Stimulated activated CD4-positive, alpha-beta T cell treated with anti-CD3 and anti-CD28 coated beads, Interleukin-12 subunit alpha, Interleukin-12 subunit beta, amount 100 ng/mL, for 4 hours (primary cell): ENCODE data around the gene ENGASE.
"Not testable (repeated sequence)": the region's sequence is repeated elsewhere in the genome, so short reads cannot be mapped to it uniquely, and the experiment has no call there.

Source experiments
- DNase-seq: peaks from one replicate; pipeline ENCODE4 v3.0.0-alpha.2; 2020

The ENGASE gene

DNA sequence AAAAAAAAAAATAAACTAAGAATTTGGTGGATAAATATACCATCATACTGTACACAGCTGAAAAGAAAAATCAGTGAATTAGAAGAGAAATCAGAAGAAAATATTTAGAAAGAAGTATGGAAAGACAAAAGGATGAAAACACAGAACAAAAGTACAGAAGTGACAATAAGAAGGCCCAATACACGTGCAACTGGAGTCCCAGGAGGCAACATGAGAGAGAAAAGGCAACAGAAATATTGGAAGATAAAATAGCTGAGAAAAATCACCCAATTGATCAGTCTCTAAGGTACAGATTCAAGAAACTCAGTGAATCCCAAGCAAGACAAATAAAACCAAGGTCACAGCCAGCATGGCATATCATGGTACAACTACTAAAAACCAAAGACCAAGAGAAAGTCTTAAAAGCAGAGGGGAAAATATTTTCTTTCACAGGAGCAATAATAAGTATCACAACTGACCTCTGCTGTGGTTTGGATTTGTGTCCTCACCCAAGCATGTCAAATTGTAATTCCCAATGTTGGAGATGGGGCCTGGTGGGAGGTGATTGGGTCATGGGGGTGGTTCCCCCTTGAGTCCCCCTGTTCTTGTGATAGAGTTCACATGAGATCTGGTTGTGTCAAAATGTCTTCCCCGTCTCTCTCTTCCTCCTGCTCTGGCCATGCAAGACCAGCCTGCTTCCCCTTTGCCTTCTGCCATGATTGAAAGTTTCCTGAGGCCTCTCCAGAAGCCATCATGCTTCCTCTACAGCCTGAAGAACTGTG is 20.2 kb upstream of the ENGASE start:
- no peak for DNase-seq

DNA sequence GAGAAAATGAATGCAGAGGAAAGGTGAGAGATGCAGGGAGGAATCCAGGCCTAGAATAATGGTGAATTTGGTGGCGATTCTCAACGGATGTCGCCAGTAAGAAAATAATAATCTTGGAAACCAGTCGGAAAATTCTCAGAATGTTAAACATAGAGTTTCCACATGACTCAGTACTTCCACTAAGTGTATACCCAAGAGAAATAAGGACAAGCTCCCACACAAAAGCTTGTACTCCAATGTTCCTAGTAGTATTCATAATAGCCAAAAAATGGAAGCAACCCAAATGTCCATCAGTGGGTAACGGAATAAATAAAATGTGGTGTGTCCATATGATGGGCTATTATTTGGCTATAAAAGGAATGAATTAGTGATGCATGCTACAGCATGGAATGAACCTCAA is 19.4 kb upstream of the ENGASE start:
- no peak for DNase-seq

DNA sequence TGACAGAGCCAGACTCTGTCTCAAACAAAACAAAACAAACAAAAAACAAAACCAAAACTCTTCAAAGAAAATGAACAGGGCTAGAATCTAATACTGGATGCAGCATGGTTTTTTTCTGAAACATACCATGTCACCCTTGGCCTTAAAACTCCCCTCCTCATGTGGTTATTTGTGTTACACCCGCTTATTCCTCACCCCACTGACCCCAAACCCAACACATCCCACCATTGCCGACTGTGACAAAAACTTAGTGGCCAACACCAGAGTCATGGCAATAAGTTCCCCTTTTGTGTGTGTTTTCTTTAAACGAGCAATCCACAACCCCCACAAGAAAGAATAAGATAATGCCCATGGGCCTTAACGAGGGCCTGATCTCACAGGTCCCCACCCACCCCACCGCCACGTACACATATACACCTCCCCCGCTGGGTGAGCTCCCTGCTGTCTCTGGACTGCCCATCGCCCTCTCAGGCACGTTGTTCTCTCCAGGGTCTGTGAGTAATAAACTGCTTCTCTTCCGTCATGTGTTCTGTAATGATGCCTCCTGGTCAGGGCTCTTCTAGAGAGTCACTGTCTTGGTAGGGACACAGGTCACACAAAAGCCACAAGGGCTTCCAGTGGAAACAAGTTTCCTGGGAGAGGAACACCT is 16.8 kb upstream of the ENGASE start:
- DNase-seq = no peak

DNA sequence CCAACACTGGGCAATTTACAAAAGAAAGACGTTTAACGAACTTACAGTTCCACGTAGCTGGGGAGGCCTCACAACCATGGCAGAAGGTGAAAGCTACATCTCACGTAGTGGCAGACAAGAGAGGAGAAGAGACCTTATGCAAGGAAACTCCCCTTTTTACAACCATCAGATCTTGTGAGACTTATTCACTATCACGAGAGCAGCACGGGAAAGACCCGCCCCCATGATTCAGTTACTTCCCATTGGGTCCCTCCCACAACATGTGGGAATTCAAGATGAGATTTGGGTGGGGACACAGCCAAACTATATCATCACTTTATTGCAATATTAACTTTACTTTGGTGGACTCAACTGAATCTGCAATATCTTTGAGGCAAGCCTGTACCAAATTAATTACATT is 11.9 kb upstream of the ENGASE start:
- DNase-seq = no peak

DNA sequence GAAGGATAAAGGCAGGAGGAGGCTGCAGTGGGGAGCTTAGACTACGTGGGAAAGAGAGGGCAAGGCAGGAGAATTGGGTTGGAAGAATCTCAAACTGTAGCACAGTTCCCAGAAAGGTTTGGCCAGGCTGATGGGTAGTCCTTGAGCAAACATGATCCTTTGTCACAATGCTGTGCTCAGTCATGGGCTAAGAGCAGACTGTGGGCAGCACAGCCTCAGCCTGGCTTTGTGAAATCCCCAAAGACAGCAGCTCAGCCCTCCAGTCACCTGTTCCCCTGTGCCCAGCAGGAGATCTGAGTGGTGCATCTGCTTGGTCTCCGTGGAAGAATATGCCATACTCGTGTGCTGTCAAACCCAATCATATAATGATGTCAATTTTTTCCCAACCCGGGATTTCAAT is 10.6 kb upstream of the ENGASE start:
- DNase-seq = no peak

DNA sequence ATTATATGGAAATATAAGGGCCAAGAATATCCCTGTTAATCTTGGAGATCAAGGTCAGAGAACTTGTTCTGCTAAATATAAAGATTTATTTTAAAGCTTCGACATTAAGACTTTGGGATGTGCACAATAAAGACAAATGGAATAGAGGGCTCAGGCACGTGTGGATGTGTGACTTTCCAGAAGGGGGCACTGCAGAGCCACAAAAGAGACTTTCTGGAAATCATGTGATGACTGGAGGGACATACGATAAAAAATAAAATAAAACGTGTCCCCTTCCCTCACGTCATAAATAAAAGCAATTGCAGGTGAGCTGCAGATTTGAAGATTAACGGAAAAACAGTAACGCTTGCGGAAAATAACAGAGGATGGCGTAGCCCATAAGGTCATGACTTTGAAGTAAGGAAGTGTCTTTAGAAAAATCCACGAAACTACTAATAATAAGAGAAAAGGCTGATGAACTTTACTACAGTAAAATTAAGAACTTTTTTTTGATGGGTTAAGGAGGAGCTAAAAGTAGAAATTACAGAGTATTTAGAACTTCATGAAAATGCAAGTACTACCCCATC is 9.4 kb upstream of the ENGASE start:
- peak; percentile 38 for DNase-seq

DNA sequence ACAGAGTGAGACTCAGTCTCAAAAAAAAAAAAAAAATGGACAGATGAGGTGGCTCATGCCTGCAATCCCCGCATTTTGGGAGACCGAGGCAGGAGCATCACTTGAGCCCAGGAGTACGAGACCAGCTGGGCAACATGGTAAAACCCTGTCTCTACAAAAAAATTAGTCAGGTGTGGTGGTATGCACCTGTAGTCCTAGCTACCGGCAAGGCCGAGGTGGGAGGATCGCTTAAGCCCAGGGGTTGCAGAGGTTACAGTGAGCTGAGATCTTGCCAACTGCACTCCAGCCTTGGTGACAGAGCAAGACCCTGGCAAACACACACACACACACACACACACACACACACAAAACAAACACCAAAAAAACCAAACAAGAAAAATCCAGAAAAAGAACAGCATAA is 7.7 kb upstream of the ENGASE start:
- DNase-seq = no peak

DNA sequence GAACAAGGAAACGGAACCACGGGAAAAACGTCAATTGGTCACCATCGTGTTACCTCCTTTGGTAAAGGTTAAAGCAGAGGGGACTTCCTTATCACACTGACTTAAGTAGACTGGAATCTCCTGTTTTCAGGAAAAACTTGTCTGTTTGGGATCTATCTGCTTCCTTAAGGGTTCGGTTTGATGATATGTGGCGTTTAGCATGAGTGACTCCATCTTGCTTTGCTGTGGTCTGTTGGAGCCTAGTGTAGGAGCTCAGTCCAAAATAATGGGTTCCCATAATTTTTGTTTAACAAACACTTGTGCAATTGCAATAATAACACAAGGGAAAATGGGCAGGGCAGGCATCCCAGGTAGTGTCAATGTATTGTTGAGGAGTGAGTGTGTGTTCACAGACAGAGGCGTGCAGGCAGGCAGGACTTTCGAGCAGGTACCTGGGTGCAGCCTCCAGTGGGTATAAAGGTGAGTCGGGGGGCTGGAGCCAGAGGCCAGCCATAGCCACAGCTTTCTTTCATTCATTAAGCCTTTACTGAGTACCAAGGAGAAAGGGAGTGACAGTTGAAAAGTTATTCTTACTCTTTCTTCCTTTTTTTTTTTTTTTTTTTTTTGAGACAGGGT is 4.3 kb upstream of the ENGASE start:
- no peak for DNase-seq

DNA sequence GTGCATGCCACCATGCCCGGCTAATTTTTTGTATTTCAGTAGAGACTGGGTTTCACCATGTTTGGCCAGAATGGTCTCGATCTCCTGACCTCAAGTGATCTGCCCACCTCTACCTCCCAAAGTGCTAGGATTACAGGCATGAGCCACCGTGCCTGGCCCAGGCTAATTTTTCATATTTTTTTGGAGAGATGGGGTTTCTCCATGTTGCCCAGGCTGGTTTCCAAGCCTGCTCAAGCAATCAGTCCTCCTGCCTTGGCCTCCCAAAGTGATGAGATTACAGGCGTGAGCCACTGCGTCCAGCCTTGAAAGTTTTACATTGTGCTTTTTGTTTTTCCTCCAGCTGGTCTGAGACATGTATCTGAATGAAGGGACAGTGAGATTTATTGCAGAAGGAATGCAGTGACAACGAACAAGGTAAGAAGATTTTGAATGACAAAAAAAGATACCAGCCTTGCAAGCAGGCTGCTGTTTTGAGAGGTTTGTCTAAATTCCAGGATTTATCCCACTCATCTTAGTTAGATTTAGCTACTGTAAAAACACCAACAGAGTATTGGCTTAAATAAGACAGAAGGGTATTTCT is 3.4 kb upstream of the ENGASE start:
- DNase-seq = no peak

DNA sequence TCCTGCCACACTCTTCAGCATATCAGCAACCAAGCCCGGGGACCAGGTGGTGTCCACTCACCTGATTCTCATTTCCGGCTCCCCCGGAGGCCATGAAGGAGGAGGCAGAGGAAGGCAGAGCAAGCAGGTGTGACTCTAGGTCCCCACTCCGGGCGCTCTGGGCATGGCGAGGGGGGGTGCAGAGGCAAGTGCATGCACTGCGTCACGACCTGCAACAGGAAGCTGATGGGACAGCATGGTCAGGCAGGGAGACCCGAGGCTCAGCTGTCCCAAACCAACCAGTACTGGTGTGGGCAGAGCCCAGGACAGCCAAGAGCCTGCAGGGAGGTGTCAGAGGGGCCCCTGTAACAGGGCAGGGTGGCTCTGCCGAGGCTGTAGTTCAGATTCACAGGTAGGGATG is 2.1 kb upstream of the ENGASE start:
- DNase-seq = no peak

DNA sequence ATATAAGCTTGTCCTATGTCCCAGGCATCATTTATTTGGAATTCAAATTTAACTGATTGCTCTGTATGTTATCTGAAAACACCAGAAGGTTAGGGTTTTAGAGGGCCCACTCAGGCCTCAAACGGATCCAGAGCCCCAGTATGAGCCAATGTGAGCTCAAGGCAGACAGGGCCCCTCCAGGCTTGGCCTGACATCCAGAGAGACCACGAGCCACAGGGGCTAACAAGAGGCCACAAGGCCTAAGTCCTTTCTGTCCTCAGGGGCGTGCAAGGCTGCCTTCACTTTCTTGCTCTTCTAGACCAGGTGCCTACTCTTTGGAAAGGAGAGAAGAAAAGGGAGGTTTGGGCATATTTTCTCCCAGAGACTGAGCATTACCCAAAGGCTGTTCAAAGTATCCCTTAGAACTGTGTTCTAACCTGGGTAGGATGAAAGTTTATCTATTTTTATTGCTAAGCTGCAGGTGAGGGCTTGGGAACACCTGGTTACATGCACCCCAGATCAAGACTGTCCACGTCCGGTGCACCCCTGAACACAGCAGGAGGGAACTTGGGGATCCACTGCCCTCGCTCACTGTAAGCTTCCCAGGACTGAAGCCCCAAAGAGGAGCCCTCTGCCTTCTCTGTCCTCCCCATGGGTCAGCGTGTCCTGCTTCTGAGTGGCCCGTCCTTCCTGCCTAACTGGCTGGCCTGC is 1.5 kb upstream of the ENGASE start:
- no peak for DNase-seq

DNA sequence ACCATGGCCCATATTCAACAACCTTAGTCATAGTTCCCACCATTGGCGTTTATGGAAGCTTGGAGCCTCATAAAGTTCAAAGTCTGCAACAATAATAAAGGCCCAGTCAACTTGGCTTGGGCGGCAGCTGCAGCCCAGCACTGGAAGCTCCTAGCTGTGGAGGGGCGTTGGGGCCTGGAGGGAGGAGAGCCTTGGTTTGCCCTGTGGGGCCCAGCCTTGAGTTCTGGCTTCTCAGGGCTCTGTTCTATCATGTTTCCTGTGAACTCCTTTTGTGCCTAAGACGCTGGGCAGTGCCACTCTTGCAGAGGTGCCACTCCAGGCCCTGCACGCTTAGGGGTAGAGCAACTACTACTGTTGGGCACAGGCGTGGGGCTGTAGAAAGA is 927 bp upstream of the ENGASE start:
- DNase-seq = no peak

DNA sequence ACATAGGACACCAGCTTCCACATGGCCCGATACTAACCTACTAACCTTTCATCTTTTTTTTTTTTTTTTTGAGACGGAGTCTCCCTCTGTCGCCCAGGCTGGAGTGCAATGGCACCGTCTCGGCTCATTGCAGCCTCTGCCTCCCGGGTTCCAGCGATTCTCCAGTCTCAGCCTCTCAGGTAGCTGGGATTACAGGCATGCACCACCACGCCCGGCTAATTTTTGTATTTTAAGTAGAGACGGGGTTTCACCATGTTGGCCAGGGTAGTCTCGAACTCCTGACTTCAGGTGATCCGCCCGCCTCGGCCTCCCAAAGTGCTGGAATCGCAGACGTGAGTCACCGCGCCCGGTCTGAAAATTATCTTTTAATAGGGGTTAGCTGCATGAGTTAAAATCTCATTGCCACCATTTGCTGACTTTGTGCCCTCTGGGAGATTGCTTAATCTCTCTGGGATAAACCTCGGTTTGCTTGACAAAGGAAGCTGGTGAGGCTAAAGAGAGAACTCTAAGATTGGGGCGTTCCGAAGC is 439 bp upstream of the ENGASE start:
- not testable (repeated sequence) for DNase-seq

DNA sequence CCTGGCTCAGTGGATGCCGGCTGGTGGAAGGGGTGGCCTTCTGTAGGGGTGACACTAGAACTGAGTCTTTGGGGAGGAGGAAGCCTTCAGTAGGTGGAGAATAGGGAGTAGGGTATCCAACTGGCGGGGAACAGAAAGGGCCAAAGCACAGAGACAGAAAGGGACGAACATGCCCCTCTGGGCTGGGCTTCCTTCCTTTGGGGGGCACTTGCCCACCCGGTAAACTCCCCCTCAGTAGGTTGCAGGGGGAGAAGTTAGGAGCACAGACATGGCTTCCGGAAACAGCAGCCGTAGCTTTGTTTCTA is 774 bp downstream of the ENGASE start:
- no peak for DNase-seq

DNA sequence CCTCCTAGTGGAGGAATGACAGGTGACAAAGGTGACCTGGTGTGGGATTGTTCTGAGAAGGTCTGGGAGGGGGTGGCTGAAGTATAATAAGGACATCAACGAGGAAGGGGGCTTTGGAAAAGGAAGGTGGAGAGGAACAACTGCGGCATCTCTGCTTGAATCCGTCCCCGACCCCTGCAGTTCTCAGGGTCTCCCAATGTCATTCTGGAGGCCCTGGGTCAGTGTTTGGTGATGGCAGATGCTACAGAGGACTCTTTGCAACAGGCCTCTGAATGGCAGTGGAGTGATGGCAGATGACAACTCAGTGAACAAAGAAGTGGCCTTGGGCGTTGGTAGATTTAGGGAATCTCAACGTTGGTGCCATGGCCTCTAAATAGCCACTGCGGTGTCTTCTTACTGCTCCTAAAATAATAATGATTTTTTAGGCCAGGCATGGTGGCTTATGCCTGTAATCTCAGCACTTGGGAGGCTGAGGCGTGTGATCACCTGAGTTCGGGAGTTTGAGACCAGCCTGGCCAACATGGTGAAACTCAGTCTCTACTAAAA is 1.3 kb downstream of the ENGASE start:
- DNase-seq = no peak

DNA sequence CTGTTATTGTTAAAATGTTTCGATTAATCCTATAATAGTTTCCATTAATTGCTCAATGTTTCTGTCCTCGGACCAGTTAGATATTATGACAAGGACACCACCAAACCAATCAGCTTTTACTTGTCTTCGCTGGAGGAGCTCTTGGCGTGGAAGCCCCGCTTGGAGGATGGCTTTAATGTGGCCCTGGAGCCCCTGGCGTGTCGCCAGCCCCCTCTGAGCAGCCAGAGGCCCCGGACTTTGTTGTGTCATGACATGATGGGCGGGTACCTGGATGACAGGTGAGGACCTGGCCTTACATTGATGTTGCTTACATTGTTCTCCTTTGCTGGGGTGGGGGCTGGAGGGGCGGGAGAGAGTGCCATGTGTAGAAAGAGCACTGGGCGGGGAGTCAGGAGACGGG is 3.0 kb downstream of the ENGASE start:
- DNase-seq = no peak

DNA sequence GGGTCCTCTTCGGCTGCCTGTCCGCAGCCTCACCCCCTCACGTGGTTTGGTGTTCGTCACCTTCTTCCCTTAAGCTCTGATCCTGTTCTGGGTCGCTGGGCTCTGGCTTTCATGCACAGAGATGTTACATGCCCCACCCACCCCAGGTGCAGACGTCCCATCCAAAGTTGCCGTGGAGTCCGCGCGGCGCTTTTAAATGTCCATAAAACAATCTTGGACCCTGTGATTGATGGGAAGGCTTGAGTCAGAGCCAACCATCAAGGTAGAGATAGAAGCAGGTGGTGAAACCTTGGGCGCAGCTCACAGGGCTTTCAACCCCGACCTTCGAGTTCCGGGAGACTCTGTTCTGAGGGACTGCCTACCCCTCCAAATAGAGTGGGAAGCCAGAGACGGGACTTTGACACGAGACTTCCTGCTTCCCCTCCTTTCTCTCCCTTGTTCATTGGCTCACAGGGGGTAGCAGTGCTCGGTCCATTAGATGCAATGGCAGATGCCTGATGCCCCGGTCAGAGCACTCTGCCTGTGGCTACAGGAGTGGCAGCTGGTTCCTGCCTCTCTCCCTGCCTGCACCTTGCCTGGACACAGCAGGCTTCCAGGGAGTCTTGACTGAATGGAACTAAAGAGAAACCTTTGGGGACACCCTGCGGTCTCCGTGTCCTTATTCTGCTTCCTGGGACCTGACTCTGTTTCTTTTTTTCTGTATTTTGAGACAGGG is 4.0 kb downstream of the ENGASE start:
- no peak for DNase-seq

DNA sequence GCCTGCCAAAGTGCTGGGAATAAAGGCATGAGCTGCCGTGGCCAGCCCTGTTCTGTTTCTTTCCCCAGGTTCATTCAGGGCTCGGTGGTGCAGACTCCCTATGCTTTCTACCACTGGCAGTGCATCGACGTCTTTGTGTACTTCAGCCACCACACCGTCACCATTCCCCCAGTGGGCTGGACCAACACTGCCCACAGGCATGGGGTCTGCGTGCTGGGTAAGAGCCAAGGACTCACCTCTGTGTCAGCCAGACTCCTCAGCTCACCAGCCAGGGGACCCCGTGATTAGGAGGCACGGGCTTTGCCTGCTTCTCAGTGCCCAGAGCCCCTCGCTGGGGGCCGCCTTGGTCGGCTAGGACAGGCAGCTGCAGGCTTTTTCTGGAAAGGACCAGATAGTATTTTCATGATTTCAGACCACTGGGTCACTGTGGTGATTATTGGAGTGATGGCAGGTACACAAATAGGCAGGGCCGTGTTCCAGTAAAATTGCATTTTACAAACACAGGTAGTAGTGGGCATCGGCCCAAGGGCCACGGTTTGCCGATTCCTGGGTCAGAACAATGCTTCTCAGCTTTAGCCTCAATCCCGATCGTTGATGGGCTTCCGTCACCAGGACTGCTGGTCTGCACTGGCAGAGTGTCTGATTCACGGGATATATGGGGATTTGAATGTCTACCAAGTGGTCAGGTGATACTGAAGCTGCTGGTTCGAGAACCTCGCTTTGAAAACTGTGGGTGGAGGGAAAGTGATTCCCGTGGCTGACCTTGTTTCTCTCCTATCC is 5.0 kb downstream of the ENGASE start:
- DNase-seq = no peak

DNA sequence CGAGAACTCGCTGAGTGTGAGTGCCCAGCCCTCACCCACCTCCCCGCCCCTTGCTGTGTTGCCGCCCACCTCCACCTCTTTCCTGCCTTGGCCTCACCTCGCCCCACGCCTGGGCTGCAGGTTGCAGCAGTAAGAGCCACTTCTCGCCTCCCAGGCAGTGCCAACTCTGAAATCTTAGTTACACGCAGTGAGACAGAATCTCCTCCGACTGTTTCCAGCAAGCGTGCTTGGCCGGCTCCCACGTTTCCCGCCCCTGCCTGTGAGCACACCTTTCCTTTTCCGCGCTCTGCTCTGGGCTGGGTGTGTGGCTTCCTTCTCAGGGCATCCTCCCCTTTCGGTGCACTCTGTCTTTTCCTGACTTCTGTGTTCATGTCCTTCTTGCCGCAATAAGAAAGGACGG is 5.7 kb downstream of the ENGASE start:
- no peak for DNase-seq

DNA sequence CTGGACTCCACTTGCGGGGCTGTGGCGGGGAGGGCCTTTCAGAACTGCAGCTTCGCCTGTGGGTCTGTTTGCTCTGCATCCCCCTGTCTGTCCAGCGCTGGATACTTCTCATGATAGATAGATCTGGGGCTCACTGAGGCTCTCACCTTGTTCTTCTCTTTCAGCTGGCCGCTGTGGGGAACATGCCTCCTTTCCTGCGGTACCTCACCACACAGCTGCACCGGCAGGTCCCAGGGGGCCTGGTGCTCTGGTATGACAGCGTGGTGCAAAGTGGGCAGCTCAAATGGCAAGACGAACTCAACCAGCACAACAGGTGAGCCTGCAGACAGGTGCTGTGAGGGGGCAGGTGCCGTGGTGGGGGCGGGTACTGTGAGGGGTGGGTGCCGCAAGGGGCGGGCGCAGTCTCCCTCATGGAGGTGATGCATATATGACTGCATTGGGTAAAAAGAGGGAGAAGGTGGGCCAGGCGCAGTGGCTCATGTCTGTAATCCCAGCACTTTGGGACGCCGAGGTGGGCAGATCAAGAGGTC is 6.2 kb downstream of the ENGASE start:
- DNase-seq = no peak
